LNCaP clone FGC (cell line): ENCODE measurements around the gene NMT1.

Experiments used
- DNase-seq: peaks from one replicate; pipeline ENCODE4 v3.0.0-alpha.2; 2011; ENCODE audit warnings: low read depth
- H3K4me3 ChIP-seq: 2 replicates; pipeline ENCODE4 v1.5.1; 2011; ENCODE audit warnings: mild to moderate bottlenecking, low read depth, low read length, control low read depth
- CTCF ChIP-seq: IDR thresholded peaks from 2 replicates; pipeline ENCODE4 v1.5.1; 2012; ENCODE audit warnings: mild to moderate bottlenecking; ENCODE audit not compliant: control insufficient read depth, insufficient read depth; ENCODE audit errors: extremely low read depth

The NMT1 gene

GRCh38 chr17:45147581-45148182, 86.6 kb downstream of the NMT1 start:
- TF ChIP-seq CTCF = no peak
- peak overlapping the region; percentile 59 for H3K4me3 ChIP-seq
- peak; percentile 95 for DNase-seq

GRCh38 chr17:45148183-45149036, 87.3 kb downstream of the NMT1 start, which contains the start of gene HEXIM1:
Gene HEXIM1 (plus strand): TSS chr17:45148475. CDS start chr17:45149191, 716 bp downstream.
- TF ChIP-seq CTCF = no peak
- DNase-seq = peak; percentile 99
- H3K4me3 ChIP-seq = peak within 1 kb of the TSS; percentile 67

- peak; percentile 85 for TF ChIP-seq CTCF
- DNase-seq = no peak
- peak overlapping the region; percentile 67 for H3K4me3 ChIP-seq
These were observed 88.0 kb downstream of the NMT1 start for GRCh38 chr17:45149037-45149668.

- TF ChIP-seq CTCF = no peak
- DNase-seq = no peak
- H3K4me3 ChIP-seq = peak overlapping the region; percentile 67
These were observed 88.8 kb downstream of the NMT1 start for GRCh38 chr17:45149669-45150664.

GRCh38 chr17:45150911-45151809, 90.0 kb downstream of the NMT1 start:
- DNase-seq = no peak
- peak overlapping the region; percentile 67 for H3K4me3 ChIP-seq
- no peak for TF ChIP-seq CTCF
